Activated CD4-positive, alpha-beta T cell treated with anti-CD3 and anti-CD28 coated beads, Interleukin-2, amount 50 U/mL, for 24 hours (primary cell): Measurements from ENCODE around the gene STRN3.

ENCODE experiments used
- DNase-seq, 2 donors: peaks; one replicate each; pipeline ENCODE4 v3.0.0-alpha.2; 2020; ENCODE audit warnings: low read depth in 1 of 2, low spot score in 1 of 2

STRN3 gene

GRCh38 chr14:30874999-30875787 is 151.0 kb downstream of the STRN3 start:
- DNase-seq, result no peak

DNA sequence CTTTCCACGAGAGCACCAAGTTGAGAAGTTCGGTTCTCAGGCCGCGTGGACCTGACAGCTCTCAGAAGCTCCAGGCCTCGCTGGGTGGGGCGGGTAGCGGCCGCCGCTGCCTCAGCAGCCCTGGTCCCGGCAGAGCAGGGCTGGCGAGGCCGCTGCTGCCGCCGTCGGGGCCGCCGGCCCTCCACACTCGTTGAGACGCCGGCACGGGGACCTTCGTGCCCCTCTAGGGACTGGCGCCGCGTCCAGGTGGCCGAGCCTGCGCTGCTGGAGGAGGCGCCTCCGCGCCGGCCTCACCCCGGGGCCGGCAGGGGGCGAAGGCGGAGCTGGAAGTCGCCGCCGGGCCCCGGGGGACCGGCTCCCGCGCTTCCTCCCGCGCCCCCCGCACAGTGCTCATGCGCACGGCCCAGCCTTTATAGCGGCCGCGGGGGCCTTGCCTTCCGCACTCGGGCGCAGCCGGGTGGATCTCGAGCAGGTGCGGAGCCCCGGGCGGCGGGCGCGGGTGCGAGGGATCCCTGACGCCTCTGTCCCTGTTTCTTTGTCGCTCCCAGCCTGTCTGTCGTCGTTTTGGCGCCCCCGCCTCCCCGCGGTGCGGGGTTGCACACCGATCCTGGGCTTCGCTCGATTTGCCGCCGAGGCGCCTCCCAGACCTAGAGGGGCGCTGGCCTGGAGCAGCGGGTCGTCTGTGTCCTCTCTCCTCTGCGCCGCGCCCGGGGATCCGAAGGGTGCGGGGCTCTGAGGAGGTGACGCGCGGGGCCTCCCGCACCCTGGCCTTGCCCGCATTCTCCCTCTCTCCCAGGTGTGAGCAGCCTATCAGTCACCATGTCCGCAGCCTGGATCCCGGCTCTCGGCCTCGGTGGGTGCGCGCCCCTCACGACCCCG is 151.8 kb downstream of the STRN3 start, which contains the start of gene COCH:
Gene COCH (plus strand): TSS at position 440 of the 879 bp plus-strand sequence. CDS start 380 bp downstream, at position 820.
- DNase-seq, result no peak

DNA sequence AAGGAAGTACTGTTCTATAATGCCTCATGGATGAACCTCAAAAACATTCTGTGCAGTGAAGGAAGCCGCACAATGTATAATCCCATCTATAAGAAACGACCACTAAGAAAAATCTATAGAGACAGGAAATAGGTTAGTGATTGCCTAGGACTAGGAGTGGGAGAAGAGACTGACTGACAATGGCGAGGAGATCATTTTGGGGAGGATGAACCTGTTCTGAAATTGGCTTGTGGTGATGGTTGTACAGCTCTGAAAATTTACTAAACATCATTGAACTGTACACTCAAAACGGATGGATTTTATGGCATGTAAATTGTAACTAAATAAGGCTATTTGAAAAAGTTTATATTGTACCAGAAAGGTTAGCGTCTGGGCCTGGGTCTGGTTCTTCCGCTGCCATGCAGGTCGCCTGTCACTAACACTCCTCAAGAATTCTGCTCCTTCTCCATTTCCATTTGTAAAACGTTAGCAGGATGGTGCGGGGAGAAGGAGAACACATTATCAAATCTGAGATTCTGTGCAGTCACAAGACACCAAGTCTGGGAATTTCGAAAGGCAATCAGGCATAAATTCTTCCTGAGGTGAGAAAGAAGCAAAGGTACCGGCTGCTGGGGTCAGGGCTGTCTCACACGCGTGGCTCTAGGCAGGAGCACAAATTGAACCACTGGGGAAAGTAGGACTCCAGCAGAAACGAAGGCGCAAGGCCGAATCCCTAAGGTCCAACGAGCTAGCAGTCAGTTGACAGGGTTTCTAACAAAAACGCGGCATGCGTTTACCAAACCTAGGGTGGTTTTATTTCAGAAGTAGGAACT is 152.7 kb downstream of the STRN3 start:
- no peak for DNase-seq

GRCh38 chr14:30872602-30873001 is 153.6 kb downstream of the STRN3 start:
- DNase-seq, result no peak

DNA sequence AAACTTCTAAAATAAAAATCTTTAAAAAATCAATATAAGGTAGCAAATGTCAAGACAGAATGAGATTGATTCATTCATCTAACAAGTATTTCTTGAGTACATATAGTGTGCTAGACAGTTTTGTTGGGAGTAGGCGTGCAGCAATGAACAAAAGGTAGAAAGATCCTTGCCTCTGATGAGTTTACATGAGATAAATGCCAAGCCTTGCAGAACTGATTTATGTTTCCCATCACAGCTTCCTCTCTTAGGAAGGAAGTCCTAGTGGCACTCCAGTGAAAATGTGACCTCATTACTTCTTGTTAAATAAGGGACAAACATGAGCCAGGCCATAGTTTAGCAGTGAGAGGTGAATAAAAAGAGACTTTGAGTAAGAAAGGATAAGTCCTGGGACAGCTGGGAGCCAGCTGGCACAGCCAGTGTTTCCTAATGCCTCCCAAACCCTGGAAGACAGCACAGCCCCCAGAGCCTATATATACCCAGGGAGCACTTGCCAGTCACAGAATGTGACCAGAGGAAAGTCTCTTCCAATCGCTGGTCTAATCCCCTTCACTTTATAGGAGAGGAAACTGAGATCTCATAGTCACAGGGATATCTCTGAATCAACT is 156.5 kb downstream of the STRN3 start:
- no peak for DNase-seq

- DNase-seq, result no peak
Measured at GRCh38 chr14:30868736-30869135, 157.4 kb downstream of the STRN3 start.

DNA sequence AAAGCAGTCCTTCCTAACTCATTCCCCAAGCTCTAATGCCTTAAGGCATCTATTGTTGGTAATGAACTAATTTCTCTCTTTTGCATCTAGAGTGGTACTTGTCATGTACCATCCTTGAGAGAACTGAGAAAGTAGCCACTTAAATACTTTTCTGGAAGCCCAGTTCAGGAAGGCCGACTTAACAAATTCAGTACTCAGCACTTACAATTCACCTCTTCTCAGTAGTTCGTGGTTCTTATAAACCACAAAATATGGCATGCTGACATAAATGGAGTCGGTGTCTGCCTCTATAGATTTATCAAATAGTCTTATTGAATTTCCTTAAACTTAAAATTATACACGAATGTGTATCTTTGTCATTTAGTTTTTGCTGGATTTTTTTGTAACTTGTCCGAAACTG is 161.2 kb downstream of the STRN3 start:
- no peak for DNase-seq

- DNase-seq, result no peak
Measured at GRCh38 chr14:30861200-30861599, 165.0 kb downstream of the STRN3 start.

- DNase-seq, result no peak
Measured at GRCh38 chr14:30855345-30856037, 170.7 kb downstream of the STRN3 start.

DNA sequence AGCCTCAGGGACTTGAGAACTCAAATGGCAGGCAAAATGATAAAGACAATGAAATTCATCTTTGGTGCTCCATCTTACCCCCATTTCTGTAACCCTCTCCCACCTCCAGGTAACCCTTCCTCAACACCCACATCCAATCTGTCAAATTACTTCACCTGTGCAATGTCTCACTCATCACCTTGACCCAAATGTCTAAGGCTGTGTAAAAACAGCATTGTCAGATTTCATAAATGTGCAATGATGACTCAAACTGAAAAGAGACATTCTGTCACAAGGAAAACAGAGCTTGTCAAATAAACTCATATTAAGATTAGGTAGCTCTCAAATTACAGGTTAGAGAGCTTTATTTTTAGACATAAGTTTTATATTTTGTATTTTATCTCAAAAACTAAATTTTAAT is 171.7 kb downstream of the STRN3 start:
- no peak for DNase-seq

- no peak for DNase-seq
Measured at GRCh38 chr14:30853946-30854345, 172.2 kb downstream of the STRN3 start.

DNA sequence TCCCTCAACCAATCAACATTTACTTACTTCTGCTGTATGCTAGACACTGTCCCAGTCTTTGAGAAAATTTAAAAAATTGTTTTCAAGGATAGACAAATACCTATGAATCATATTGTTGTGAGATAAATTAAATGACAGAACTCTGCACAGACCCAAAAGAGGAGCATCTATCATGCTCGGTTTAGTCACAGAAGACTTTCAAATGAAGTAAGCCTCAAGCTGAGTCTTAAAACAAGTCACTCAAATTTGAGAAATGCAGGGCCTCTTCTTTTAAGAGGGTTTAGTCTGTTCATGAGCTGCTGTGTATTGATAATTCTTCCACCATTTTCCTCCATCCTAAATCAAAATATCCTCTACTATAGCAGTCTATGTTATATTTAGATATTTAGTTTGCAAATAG is 176.2 kb downstream of the STRN3 start:
- no peak for DNase-seq

- DNase-seq, result no peak
Measured at GRCh38 chr14:30849354-30849753, 176.8 kb downstream of the STRN3 start.

DNA sequence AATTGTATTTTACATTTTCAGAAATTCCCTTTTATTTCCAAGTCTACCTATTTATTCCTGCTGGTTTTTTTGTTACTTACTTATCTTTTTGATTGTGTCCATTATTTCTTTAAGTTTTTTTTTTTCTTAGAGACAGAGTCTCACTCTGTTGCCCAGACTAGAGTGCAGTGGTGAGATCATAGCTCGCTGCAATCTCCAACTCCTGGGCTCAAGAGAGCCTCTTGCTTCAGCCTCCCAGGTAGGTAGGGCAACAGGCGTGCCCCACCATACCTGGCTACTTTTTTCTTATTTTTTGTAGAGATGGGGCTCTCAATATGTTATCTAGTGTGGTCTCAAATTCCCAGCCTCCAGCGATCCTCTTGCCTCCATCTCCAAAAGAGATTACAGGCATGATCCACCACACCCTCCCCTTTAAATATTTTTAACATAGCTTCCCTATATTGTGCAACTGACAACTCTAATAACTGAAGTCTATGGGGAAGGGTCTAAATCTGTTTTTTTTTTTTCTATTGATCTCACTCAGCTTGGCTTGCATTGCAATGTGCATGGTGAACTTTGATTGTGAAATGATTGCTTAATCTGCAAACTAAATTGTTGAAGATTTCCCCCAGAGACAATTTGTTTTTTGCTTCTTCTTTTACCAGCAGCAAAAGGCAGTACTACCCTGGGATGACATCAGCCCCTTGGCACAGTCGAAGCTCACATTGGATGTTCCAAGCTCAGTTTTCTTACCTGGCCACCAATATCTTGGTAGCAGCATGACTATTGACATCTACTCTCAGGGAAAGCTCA is 177.5 kb downstream of the STRN3 start:
- no peak for DNase-seq
